Kidney (tissue), 14 donors: ENCODE data around the gene PRKAR1B. TPM values are rescaled to one million over a fixed set of nuclear protein-coding genes. Genes with fewer than 3 reads are reported as not detected.

Experiments used
- DNase-seq, 5 donors: peaks; one replicate each; pipeline ENCODE4 v3.0.0-alpha.2; 2013 to 2020
- FAIRE-seq: peaks from 2 replicates; lab custom pipeline; 2012; peaks lifted over from hg19 to GRCh38; lab: Jason Lieb, UNC
- H3K27ac ChIP-seq, 2 donors: one replicate each; pipeline ENCODE4 v1.7.0; 2013; ENCODE audit warnings: low read depth in 2 of 2, low read length in 2 of 2, inconsistent platforms in 1 of 2
- H3K27me3 ChIP-seq: one replicate; pipeline ENCODE4 v1.7.1; 2013; ENCODE audit warnings: low read length, inconsistent platforms; ENCODE audit not compliant: control insufficient read depth, insufficient read depth
- H3K36me3 ChIP-seq, 3 donors: one replicate each; pipeline versions ENCODE4 v1.7.0 to v1.7.1; 2013; ENCODE audit warnings: low read length in 3 of 3, control low read depth in 1 of 3, inconsistent platforms in 1 of 3; ENCODE audit not compliant: insufficient read depth in 3 of 3, control insufficient read depth in 2 of 3
- H3K4me1 ChIP-seq, 3 donors: one replicate each; pipeline versions ENCODE4 v1.7.0 to v1.7.1; 2013; ENCODE audit warnings: low read length in 3 of 3, inconsistent platforms in 1 of 3, low read depth in 1 of 3; ENCODE audit not compliant: control insufficient read depth in 2 of 3, insufficient read depth in 2 of 3
- H3K4me3 ChIP-seq, 3 donors: one replicate each; pipeline versions ENCODE4 v1.7.0 to v1.8.1; 2013; ENCODE audit warnings: low read length in 3 of 3, control low read depth in 1 of 3, inconsistent platforms in 1 of 3
- H3K9ac ChIP-seq, 3 donors: one replicate each; pipeline versions ENCODE4 v1.7.0 to v1.7.1; 2013; ENCODE audit warnings: low read length in 3 of 3, control low read depth in 1 of 3, inconsistent platforms in 1 of 3
- H3K9me3 ChIP-seq, 3 donors: one replicate each; pipeline versions ENCODE4 v1.7.0 to v1.7.1; 2013; ENCODE audit warnings: low read length in 3 of 3, control low read depth in 1 of 3, inconsistent platforms in 1 of 3; ENCODE audit not compliant: control insufficient read depth in 2 of 3, insufficient read depth in 1 of 3
- intact Hi-C: fragments of 100-400 bp; cut with DNase I; formaldehyde crosslinking; loops from one replicate; pipeline ENCODE4 v1.11.1; 2022
- polyA plus RNA-seq: library from polyadenylated mRNA; stranded (reverse); fragments of 350-450 nt; fragmentation: Illumina TruSeq; extraction: RNeasy Lipid Tissue Mini Kit (QIAGEN cat#74804); gene quantifications from one replicate; pipeline ENCODE4 v1.2.3, GENCODE V29; 2014; ENCODE audit warnings: low read depth, low replicate concordance; ENCODE audit not compliant: insufficient read depth
- total RNA-seq: library from RNA; stranded (reverse); fragmentation: NEBNext Ultra II Directional; extraction: Animal tissue kit (Norgen Biotek cat#: 25700); gene quantifications from one replicate; pipeline ENCODE4 v1.2.1, GENCODE V29; 2021
- TF ChIP-seq, protein P1 (sequence below): IDR thresholded peaks from 3 replicates; pipeline ENCODE4 v1.5.1; 2012; ENCODE audit warnings: mild to moderate bottlenecking, moderate library complexity, borderline replicate concordance; ENCODE audit not compliant: insufficient read depth; ENCODE audit errors: extremely low read depth
- donor health status: control.
- donor health status: control.
- donor health status: control.
- donor health status: control.
- donor health status: control.
- donor health status: DM: yes; HTN: yes; CAD: no.
- donor health status: Normal renal cell carcinoma (clear cell type).

The PRKAR1B gene
- total and polyA plus RNA-seq, 2 donors from 2014 or later: 15.9 to 21.4 TPM

GRCh38 chr7:596071-596818, 130.8 kb downstream of the PRKAR1B start:
- peaks cover 0 to 2% (median 2%) of the 10 kb centered on the region in 3 donors for H3K36me3 ChIP-seq
- peak in 1 of 5 donors; percentile 60 for DNase-seq
- intact Hi-C loops: no loop called here
- no peaks in the 10 kb centered on the region for H3K9me3 ChIP-seq
- no peak for FAIRE-seq
- H3K4me1 ChIP-seq: peaks cover 0 to 3% (median 0%) of the 10 kb centered on the region in 3 donors
- no peaks in the 10 kb centered on the region for H3K27me3 ChIP-seq
- no peak overlapping the region for H3K27ac ChIP-seq
- no peak overlapping the region for H3K4me3 ChIP-seq
- TF ChIP-seq, protein P1, sequence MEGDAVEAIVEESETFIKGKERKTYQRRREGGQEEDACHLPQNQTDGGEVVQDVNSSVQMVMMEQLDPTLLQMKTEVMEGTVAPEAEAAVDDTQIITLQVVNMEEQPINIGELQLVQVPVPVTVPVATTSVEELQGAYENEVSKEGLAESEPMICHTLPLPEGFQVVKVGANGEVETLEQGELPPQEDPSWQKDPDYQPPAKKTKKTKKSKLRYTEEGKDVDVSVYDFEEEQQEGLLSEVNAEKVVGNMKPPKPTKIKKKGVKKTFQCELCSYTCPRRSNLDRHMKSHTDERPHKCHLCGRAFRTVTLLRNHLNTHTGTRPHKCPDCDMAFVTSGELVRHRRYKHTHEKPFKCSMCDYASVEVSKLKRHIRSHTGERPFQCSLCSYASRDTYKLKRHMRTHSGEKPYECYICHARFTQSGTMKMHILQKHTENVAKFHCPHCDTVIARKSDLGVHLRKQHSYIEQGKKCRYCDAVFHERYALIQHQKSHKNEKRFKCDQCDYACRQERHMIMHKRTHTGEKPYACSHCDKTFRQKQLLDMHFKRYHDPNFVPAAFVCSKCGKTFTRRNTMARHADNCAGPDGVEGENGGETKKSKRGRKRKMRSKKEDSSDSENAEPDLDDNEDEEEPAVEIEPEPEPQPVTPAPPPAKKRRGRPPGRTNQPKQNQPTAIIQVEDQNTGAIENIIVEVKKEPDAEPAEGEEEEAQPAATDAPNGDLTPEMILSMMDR: no peak
- H3K9ac ChIP-seq: no peak overlapping the region

- Histone ChIP-seq H3K27me3 (no peaks in the 10 kb centered on the region), H3K9ac (no peak overlapping the region), H3K9me3 (no peaks in the 10 kb centered on the region), H3K4me1 (no peaks in the 10 kb centered on the region), H3K27ac (no peak overlapping the region), H3K36me3 (peaks cover 0 to 2% (median 2%) of the 10 kb centered on the region in 3 donors), H3K4me3 (no peak overlapping the region)
- FAIRE-seq (no peak), DNase-seq (no peak)
- TF ChIP-seq, protein P1: no peak
- intact Hi-C loops: no loop called here
Observed at GRCh38 chr7:595621-596010, 131.5 kb downstream of the PRKAR1B start.

DNA sequence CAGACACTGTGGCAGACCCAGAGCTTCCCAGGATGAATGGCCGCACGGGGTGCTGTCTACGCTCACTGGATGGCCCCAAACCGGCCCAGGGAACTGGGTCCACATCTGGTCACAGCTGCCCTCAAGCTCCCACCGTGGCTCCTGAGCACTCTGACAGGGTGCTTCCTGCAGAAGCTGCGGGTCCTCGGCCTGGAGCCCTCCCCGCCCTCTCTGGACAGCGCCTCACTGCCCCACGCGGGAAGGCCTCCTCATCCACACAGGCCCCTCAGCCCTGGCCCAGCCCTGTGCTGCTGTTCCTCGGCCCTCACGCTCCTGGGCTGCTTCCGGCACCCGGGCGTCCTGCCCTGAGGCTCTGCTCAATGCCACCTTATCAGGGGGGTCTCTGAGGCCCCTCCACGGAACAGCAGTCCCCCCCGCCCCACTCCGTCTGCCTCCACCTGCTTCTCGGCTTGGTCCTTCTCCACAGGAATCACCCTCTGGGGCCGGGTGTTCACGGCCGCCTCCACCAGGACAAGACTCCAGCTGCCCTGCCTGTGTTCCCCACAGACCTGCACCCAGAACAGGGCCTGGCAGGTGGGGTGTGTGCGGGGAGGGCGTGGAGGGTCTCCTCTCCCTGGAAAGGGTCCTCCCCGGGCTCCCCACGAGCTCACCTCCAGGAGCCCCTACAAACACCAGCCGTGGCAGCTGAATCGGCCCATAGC, 132.0 kb downstream of the PRKAR1B start:
- no peak overlapping the region for H3K9ac ChIP-seq
- DNase-seq (no peak), FAIRE-seq (no peak)
- peaks cover 0 to 2% (median 2%) of the 10 kb centered on the region in 3 donors for H3K36me3 ChIP-seq
- no peaks in the 10 kb centered on the region for H3K27me3 ChIP-seq
- no peak overlapping the region for H3K27ac ChIP-seq
- intact Hi-C loops: no loop called here
- no peaks in the 10 kb centered on the region for H3K9me3 ChIP-seq
- no peak overlapping the region for H3K4me3 ChIP-seq
- TF ChIP-seq, protein P1: no peak
- no peaks in the 10 kb centered on the region for H3K4me1 ChIP-seq
